GM21447 (cell line): ENCODE measurements around the gene FBLL1.
"Not testable (repeated sequence)": the region's sequence is repeated elsewhere in the genome, so short reads cannot be mapped to it uniquely, and the experiment has no call there.

ENCODE experiments used
- ATAC-seq: cut with Tn5 transposase; IDR thresholded peaks from one replicate; pipeline ENCODE4 v1.9.1; 2021; ENCODE audit not compliant: unreplicated experiment

Gene FBLL1

DNA sequence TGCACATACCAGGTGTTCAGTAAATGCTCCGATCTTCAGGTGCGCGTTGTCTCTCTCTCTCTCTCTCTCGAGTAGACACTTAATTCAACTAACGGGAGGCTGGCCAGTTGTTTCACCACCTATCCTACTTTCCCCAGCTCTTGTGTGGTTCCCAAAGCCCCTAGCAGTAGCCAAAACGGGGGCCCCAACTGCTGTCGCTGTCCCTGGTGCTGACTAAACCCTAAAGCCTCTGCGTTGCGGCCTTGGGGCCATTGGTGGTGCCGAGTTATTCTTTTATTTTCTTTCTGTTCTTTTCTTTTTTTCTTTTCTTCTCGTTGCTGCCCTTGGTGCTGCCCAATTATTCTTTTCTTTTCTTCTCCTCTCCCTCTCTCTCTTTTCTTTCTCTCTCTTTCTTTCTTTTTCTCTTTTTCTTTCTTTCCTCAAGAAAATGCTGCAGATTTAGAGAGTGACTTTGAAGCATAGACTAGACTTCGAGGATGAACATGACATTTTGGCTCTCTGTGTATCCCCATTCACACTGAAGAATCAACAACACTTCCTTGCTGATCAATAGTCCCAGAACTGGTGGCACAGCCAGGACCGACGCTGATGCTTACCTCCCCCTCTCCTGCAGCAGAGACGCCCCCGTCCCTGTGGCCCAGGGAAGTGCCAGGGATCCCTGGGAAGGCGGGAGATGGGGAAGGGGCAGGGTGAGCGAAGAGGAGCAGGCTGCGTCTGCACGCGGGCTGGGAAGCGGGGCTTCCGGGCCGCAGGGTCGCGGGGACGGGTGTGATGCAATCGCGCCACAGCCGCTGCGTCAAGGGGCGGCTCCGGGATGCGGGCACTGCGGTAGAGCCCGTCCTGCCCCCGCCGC, at the start of gene FBLL1:
Gene FBLL1 (plus strand): TSS at position 785 of the 853 bp plus-strand sequence. CDS start 200 bp downstream, outside the sequence.
- ATAC-seq = no peak

DNA sequence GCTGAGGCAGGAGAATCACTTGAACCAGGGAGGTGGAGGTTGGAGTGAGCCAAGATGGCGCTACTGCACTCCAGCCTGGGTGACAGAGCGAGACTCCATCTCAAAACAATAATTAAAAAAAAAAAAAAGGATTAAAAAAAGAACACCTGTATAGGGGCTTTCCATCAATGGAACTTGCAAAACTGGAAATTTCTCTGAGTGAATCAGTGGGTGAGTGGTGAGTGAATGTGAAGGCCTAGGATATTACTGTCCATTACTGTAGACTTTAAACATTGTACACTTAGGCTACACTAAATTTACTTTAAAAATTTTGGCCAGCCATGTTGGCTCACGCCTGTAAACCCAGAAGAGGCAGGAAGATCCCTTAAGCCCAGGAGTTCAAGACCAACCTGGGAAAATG, 48.5 kb upstream of the FBLL1 start:
- ATAC-seq = no peak

DNA sequence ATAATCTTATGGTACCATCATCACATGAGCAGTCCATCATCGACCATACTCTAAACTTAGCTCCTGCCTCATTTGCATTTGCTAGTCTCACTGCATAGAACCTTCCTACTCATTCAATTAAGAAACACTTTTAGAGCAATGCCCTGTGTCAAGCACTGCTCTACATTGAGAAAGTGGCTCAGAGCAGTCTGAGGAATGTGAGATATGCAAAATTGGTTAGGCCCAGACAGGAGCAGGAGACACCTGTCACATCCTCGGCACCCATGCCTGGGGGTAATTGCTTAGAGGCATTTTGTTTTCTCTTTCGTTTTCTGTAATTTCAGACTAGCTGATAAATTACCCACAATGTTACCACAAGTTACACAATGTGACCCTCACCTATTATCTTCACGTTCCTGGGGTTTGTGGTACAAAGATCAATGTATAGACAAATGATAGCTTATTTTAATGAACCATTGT, 47.7 kb upstream of the FBLL1 start:
- peak; percentile 96 for ATAC-seq

DNA sequence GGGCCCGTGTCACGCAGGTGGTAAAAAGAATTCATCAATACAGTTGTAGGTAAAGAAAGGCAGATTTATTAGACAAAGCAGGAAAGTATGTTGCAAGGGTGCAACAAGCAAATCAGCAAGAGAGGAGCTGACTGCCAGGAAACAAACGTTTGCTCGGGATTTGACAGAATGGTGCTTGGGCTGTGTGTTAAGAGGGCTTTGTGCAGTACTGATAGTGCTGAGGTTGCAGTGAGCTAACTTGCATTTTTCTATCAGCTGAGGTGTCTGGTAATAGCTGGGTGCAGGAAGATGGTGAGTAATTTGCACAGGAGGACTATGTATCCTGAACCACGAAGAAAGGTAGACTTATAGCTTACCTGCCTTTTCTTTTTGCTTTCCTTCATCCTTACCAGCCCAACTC, 46.7 kb upstream of the FBLL1 start:
- no peak for ATAC-seq

DNA sequence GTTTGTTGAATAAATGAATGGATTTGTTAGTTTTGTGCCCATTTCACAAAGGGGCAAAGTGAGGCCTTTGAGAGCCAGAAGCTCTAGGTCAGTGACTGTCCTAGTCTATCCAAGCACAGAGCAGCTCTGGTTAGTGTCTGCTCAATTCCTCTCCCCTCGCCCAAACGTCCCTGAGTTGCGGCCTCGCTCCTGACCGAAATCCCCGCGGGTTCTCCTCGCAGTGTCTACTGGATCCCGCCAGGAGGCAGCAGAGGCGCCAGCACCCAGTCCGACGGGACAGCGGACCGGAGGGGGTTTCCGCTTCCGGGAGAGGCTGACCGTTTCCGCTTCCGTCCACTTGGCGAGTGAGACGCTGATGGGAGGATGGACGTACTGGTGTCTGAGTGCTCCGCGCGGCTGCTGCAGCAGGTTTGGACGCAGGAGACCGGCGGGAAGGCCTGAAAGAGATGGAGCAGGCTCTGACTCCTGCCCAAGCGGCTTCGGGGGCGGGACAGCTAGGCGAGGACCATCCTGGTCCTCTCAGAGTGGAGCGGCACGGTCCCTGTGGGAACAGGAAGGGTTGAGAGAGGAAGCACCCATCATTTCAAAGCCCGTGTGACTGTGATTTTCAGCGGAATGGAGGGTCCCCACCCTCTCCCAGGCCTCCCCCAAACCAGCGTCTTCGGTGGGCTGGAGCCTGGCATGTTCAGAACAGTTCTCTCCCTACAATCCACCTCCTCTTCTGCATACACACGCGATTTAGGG, 42.8 kb upstream of the FBLL1 start, which contains the start of gene RARS1:
Gene RARS1 (plus strand): TSS at position 336 of the 744 bp plus-strand sequence. CDS start 28 bp downstream, at position 364.
- peak; percentile 77 for ATAC-seq

DNA sequence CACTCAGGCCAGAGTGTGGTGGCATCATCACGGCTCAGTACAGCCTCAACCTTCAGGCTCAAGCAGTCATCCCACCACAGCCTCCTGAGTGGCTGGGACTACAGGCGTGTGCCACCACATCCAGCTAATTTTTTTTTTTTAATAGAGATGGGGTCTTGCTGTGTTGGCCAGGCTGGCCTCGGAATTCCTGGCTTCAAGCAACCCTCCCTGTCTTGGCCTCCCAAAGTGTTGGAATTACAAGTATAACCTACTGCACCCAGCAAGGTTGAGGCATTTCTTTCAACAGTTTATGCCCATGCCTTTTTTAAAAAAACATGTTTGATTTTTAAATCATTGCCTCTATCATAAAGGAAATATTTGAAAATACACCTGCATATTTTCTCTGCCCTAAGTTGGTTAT, 40.0 kb upstream of the FBLL1 start:
- ATAC-seq = no peak

DNA sequence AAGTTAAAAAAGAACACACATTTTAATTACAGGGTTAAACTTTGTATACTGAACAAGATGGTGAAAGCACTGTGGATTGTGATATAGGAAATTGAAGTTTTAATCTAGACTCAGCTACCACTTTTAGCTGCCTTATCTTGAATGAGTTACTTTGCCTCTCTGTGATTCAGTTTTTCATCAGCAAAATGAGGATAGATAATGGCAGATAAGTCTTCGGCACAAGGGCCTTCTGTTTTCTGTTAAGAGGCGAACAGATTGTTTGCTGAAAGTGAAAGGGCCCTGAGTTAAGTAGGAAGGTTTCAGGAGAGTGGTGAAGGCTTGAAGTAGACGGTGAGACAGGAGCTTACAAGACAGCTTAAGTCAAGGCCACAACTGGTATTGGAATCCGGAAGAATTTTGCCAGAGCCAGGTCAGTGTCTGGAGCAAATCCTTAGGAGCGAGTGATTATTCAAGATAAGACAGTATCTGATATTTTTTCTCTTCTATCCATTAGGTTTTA, 35.0 kb upstream of the FBLL1 start:
- no peak for ATAC-seq

DNA sequence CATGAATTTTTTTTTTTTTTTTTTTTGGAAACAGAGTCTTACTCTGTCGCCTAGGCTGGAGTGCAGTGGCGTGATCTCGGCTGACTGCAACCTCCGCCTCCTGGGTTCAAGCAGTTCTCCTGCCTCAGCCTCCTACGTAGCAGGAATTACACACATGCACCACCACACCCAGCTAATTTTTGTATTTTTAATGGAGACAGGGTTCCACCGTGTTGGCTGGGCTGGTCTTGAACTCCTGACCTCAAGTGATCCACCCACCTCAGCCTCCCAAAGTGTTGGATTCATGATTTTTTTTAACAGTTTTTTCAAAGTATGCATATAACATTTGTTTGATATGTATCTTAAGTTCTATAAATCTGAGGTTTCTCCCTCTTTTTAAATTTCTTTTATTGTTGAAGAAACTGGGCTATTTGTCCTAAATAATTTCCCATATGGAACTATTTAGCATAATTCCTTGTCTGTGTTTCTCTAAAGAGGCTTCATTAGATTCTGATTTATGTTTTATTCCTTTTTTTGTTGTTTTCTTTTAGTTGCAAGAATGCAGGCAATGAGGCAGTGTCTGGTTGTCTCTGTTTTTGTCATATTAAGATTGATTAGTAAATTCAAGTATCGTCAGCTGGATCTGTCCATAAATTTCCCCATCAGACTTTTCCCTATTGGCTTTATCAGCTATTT, 26.4 kb upstream of the FBLL1 start:
- ATAC-seq = no peak

DNA sequence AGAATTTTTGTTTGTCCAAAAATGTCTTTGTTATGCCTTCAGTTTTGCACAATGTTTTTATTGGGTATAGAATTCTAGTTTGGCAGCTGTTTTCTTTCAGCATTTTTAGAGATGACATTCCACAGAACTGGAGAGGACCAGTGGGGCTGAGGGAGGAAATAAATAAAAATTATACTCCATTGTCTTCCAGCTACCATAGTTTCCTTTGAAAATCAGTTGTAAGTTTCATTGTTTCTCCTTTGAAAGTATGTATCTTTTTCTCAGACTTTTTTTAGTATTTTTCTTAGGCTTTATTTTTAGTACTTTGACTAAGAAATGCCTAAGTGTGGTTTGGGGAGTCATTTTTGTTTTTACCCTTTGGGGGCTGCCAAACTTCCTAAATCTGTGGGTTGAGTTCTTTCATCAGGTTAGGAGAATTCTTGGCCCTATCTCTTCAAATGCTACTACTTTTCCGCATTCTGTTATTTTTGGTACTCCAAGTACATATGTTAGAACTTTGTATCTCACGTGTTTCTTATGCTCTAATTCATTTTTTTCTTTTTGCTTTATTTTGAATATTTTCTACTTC, 15.2 kb upstream of the FBLL1 start:
- no peak for ATAC-seq

DNA sequence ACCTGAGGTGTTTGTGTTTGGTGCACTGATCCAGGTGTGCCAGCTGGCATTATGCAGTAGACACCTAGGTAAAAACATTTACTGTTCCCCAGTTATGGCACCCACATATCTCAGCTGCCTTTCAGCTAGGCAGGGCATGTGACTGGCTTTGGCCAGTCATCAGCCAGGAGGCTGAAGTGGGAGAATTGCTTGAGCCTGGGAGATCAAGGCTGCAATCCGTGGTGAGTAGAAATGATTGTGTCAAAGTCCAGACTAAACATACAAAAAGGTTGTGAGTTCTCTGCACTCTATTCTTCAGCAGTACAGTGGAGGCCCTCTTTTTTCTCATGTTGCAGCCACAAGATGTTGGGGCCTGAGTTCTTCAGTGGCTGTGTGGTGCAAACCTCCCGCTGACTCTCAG, 3.2 kb upstream of the FBLL1 start:
- ATAC-seq = no peak

DNA sequence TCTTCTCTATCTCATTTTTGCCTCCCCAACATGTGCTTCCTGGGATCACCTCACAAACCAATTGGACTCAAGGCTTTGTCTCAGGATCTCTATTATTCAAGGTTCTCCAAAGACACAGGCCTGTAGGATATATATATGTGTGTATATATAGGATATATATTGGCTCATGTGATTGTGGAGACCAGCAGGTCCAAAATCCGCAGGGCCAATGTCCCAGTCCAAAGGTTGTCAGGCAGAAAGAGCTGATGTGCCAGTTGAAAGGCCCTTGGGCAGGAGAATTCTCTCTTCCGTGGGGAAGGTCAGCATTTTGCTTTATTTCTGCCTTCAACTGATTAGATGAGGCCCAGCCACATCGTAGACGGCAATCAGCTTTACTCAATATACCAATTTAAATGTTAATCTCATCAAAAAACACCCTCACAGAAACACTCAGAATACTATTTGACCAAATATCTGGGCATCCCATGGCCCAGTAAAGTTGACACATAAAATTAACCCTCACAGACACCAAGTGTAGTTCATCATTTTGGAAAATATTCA, 1.3 kb upstream of the FBLL1 start:
- no peak for ATAC-seq

DNA sequence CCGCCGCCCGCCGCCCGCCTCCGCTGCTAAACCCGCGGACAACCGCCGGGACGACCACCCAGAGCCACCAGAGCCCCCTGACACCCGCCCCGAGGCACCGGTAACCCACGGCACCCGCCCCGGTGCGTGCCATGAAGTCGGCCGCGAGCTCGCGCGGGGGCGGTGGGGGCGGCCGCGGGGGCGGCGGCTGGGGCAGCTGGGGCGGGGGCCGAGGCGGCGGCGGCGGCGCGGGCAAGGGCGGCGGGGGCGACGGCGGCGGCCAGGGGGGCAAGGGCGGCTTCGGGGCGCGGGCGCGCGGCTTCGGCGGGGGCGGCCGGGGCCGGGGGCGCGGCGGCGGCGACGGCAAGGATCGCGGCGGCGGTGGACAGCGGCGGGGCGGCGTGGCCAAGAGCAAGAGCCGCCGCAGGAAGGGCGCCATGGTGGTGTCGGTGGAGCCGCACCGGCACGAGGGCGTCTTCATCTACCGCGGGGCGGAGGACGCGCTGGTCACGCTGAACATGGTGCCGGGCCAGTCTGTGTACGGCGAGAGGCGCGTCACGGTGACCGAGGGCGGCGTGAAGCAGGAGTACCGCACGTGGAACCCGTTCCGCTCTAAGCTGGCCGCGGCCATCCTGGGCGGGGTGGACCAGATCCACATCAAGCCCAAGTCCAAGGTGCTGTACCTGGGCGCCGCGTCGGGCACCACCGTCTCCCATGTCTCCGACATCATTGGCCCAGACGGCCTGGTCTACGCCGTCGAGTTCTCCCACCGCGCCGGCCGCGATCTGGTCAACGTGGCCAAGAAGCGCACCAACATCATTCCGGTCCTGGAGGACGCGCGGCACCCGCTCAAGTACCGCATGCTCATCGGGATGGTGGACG, 499 bp downstream of the FBLL1 start:
- ATAC-seq = no peak

DNA sequence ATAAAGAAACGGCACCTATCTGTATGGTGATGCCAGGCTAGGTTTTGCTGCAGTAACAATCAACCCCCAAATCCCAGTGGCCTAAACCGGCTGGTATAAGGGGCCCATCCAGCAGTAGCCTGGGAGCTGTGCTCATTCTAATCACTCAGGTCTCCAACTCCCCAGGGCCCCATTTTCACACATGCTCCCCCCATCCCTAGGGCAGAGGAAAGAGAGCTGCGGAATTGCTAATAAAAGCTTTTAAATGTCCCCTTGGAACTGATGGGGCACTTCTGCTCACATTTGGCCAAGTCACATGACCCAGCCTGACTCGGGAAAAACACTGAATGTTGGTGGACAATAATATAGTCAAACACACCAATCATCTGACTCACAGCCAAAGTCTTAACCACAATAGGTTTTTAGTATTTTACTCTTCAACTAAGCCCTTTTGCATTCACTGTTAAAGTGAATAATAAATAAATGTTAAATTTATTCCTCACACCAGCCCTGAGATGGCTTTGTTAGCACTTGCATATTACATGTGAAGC, 1.6 kb downstream of the FBLL1 start:
- no peak for ATAC-seq

DNA sequence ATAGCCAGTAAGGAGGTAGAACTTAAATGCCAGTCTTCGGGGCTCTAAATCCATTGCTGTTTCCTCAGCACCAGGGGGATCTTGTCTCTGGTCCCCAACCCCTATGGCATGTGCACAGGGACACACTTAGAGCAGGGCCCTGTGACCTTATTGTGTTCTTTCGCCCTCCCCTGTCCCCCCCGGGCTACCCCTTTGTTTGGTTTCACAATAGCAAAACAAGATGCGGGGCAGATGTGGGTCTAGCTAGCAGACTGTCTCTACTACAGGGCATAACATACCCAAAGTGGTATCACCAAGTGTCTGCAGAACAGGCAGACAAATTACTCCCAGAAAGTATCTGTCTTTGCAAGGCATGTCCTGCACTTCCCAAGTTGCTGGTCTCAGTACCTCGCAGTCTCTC, 2.1 kb downstream of the FBLL1 start:
- ATAC-seq = no peak

DNA sequence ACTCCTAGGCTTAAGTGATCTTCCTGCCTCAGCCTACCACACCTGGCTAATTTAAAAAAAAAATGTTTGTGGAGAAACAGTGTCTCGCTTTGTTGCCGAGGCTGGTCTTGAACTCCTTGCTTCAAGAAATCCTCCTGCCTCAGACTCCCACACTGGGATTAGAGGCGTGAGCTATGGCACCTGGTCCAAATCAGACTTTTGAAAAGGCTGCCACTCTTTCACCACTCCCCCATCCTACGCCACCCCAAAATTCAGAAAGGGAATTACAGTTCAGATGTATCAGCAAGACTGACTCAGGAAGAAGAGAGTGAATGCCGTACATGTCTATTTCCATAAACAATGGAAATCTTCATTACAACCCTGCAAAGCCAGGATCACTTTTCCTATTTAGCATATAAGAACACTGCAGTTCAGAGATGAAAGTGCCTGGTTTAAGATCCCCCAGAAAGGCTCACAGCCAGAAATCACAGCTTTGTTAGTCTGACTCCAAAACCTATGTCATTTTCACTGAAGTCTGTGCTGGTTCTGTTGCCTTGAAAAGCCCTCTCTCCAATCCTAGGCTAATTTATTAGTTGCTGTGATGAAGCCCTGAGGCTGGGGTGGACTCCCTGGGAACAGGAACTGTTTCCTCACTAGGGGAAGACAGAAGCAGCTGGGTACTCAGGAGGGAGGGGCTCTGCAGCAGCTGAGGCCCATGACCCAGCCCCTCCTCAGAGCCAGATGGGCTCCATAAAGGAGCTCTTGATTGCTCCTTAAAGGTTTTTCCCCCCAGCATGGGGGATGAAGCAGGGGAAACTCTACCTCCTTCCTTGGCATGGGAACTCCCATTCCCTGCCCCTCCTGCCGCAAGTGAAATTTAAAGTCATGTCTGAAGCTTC, 3.1 kb downstream of the FBLL1 start:
- ATAC-seq = no peak

DNA sequence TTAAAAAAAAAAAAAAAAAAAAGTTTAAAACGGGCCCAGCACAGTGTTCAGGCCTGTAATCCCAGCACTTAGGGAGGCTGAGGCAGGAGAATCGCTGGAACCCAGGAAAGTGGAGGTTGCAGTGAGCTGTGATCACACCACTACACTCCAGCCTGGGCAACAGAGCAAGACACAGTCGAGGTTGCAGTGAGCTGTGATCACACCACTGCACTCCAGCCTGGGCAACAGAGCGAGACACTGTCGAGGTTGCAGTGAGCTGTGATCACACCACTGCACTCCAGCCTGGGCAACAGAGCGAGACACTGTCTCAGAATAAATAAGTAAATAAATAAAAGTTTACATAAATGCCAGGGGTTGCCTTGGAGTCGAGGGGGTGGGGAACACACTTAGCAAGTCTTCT, 5.2 kb downstream of the FBLL1 start:
- not testable (repeated sequence) for ATAC-seq

DNA sequence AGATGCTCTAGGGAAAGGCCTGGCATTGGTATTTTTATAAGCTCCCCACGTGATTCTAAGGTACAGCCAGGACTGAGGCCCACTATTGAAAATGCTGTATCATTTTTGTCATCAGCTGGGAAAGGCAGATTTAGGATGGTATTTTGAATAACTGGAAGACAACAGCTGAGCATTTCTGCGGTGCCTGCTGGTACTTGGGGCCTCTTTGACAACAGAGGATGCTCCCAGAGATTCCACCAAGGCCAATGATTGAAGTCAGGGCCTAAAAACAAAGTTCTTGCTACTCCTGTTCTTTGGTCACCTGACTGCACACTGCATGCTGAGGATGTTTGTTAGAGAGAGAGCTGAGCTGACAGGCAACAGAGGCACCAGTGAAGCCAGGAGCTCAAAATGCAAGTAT, 8.1 kb downstream of the FBLL1 start:
- ATAC-seq = no peak

DNA sequence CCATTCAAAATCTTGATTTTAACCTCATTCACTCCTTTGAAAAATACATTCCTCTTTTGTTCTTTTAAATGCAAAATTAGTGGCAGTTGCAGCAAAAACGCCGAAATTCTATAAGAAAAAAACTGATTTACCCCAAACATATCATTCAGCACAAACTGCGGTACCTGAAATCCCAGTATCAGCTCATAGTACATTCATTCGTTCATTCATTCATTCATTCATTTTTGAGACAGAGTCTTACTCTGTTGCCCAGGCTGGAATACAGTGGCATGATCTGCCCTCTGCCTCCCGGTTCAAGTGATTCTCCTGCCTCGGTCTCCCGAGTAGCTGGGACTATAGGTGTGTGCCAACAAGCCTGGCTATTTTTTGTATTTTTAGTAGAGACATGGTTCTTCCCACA, 20.4 kb downstream of the FBLL1 start:
- ATAC-seq = no peak

DNA sequence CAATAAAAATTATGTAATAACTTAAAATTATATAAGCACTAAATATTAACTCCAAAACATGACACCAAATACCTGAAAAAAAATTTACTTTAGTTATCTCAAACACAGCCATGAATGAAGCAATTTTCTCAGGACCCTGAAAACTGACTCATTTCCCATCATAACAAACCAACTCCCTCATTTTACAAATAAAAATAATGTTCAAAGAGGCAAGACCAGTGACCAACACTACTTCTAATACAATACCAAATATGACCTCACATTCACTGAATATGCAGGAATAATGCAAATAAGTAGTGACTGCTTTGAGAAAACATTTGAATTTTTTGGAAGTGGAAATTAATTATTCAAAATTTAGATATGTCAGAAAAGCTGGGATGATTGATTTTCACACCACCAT, 21.6 kb downstream of the FBLL1 start:
- ATAC-seq = no peak
